GM10248 (cell line): ENCODE data around the gene HNRNPLL.

Source experiments
- CTCF ChIA-PET: fragments of 300-600 bp; sonication (Branson Sonifier 250); formaldehyde crosslinking; extraction: SDS; loops from one replicate; lab custom pipeline; 2021; ENCODE audit warnings: antibody characterized with exemption; lab: Yijun Ruan, JAX
- POLR2A ChIA-PET: fragments of 350-650 bp; sonication (Branson Sonifier 250); formaldehyde crosslinking; extraction: SDS; loops from one replicate; lab custom pipeline; 2020; ENCODE audit warnings: antibody characterized with exemption; lab: Yijun Ruan, JAX
- DNase-seq: peaks from one replicate; pipeline ENCODE4 v3.0.0; 2012; ENCODE audit errors: extremely low spot score
- CTCF ChIP-seq: IDR thresholded peaks from 2 replicates; pipeline ENCODE4 v1.5.1; 2012; ENCODE audit warnings: mild to moderate bottlenecking, low read depth; ENCODE audit errors: extremely low read depth, missing control alignments, control extremely low read depth

HNRNPLL gene

GRCh38 chr2:38517284-38517683 lies 85.4 kb downstream of the HNRNPLL start:
- no peak for DNase-seq
- CTCF ChIA-PET: interaction anchor here (2.2 kb wide), 1 partner anchor 9 kb away, joined by 17 read pairs; no protein-coding TSS in a partner anchor
- no peak for TF ChIP-seq CTCF
- POLR2A ChIA-PET: no interaction called here

- POLR2A ChIA-PET: no interaction called here
Observed at GRCh38 chr2:38516526-38516925, 86.2 kb downstream of the HNRNPLL start.

GRCh38 chr2:38516122-38516521 lies 86.6 kb downstream of the HNRNPLL start:
- CTCF ChIA-PET: no interaction called here
- DNase-seq: no peak
- POLR2A ChIA-PET: no interaction called here
- TF ChIP-seq CTCF: no peak

More at GRCh38 chr2:38516526-38516925, 86.2 kb downstream of the HNRNPLL start:
- TF ChIP-seq CTCF: no peak
- DNase-seq: no peak
- CTCF ChIA-PET: no interaction called here

GRCh38 chr2:38515155-38516074 lies 87.3 kb downstream of the HNRNPLL start:
- CTCF ChIA-PET: no interaction called here
- TF ChIP-seq CTCF: no peak
- no peak for DNase-seq
- POLR2A ChIA-PET: no interaction called here

- CTCF ChIA-PET: interaction anchor here (1.0 to 1.7 kb wide), 3 partner anchors 10 to 199 kb away, joined by 3 to 5 read pairs (median 3); no protein-coding TSS in a partner anchor
- POLR2A ChIA-PET: no interaction called here
- DNase-seq: no peak
Observed at GRCh38 chr2:38514603-38515154, 88.0 kb downstream of the HNRNPLL start.

More at GRCh38 chr2:38514603-38515154, 88.0 kb downstream of the HNRNPLL start:
- no peak for TF ChIP-seq CTCF
